GM18498 (cell line): ENCODE results near the gene RASA4B.
"Not testable (repeated sequence)": the region's sequence is repeated elsewhere in the genome, so short reads cannot be mapped to it uniquely, and the experiment has no call there.

Experiments
- ATAC-seq: cut with Tn5 transposase; IDR thresholded peaks from one replicate; pipeline ENCODE4 v1.9.1; 2021; ENCODE audit warnings: mild to moderate bottlenecking, moderate library complexity; ENCODE audit not compliant: unreplicated experiment

RASA4B gene

DNA sequence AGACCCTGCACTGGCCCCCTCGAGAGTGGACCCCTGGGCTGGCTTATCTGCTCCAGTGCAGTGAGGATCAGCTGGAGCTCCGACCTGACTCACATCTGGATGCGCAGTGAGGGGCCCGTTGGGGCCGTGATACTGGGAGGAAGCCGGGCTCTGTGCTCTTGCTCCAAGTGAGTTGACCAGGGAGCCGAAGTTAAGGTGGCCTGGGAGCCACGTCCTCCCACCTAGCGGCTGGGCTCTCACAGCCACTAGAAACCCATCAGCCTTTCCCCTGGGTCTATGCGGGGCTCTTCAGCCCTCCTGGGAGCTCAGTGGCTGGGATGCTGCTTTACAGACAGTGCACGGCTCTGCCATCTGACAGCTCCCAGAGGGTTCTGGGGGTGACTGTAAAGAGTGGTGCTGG is 62.0 kb downstream of the RASA4B start:
- ATAC-seq: no peak

DNA sequence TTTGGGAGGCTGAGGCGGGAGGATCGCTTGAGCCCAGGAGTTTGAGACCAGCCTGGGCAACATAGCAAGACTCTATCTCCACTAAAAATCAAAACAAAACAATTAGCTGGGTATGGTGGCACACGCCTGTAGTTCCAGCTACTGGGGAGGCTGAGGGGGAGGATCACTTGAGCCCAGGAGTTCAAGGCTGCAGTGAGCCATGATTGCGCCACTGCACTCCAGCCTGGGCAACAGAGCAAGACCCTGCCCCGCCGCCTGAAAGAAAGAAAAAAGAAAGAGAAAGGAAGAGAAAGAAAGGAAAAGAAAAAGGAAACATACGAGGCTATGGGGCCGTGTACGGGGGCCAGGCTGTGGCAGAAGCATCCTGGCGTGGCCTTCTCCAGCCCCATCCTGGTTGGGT is 62.6 kb downstream of the RASA4B start:
- ATAC-seq: not testable (repeated sequence)

DNA sequence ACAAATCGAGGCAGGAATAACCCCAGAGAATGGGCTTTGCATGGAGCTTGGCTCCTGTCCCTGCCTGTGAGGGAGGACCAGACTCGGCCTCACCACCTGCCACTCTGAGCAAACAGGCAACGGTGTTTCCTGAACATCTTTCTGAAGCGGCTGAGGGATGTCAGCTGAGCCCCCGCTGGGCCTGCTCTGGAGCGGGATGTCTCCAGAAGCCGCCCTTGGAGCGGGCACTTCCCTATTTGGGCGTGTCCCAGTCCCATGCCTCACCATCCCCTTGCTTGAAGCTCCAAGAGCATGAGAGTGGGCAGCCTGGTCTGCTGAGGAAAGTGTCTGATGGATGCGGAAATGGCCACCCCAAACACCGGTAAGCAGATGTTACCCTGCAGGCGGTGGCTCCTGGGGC is 63.1 kb downstream of the RASA4B start:
- ATAC-seq: no peak

DNA sequence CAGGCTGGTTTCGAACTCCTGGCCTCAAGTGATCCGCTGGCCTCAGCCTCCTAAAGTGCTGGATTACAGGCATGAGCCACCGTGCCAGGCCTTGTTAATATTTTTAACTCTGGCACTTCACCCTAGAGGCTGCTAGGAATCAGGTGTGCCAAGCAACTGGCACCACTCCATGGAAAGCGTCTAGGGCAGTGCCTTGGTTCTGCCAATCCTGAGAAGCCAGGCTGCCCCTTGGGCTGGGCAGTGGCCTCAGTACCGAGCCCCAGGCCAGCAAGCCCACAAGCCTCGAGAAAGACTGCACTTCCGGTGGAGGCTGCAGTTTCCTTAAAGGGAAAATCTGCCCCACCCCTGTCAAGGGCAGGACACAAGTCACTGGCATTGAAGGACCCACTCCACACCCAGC is 64.3 kb downstream of the RASA4B start:
- ATAC-seq: no peak

DNA sequence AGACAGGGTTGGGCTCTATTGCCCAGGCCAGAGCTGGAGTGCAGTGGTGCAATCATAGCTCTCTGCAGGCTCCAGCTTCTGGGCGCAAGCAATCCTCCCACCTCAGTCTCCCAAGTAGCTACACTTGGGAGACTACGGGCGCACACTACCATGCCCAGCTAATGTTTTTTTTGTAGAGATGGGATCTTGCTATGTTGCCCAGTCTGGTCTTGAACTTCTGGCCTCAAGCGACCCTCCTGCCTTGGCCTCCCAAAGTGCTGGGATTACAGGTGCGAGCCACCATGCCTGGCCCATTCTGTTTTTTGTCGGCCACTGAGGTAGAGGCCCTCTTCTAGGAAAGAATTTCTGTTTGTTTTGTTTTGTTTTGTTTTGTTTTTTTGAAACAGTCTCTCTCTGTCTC is 65.1 kb downstream of the RASA4B start:
- ATAC-seq: no peak

DNA sequence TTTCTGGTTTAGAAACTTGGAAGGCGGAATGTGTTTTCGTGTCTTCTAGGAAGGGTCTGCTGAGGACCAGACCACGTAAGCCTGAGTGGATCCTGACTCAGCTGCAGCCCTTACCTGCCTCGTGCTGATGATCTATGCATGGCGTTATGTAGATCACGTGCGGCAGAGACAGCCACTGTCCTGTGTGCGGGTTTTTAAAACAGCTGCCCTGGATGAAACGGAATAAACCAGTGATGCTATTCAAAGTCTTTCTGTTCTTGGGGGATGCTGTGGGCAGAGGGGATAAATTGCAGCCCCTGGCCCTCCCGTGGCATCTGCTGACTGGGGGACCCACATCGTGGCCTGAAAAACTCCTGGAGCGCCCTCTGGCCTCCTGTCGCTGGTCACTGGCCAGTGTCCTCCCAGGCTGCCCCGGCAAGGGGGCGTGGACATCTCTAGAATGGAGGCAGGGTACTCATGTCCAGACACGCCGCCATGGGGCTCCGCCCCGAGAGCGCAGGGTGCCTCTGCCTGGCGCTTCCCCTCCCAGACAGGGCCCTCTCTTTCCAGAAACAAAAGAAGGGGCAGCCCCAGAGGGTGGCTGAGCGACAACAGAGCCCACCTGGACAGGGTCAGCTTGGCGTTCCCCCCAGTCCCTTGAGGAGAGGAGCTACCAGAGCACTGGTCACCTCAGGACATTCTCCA is 66.1 kb downstream of the RASA4B start:
- no peak for ATAC-seq

DNA sequence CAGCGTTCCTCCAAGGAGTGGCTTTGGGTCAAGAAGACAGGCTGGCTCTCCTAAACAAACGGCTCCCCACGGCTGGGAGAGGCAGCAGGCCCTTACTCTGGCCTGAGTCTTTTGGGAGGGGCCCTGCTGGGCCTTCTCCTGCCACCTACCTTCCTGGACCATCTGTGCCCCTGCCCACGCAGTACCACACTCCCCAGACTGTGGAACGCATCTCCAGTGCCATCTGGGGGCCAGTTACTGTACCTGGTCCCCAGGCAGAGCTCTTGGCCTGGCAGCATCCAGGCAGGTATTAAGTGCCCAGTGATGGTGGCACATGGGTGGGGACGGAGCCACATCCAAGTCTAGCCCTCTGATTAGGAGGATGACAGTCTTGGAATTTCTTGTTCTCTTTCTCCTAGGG is 67.3 kb downstream of the RASA4B start:
- peak; percentile 47 for ATAC-seq

DNA sequence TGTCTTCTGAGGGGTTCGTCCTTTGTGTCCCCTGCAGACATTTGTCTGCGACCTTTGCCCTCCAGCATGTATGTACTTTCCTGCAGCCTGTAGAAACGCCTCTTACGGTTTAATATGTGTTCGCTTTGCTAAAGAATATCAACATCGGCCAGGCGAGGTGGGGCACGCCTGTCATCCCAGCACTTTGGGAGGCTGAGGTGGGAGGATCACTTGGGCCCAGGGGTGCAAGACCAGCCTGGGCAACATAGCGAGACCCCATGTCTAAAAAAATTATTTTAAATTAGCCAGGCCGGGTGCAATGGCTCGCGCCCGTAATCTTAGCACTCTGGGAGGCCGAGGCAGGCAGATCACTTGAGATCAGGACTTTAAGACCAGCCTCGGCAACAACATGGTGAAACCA is 68.4 kb downstream of the RASA4B start:
- ATAC-seq: no peak

DNA sequence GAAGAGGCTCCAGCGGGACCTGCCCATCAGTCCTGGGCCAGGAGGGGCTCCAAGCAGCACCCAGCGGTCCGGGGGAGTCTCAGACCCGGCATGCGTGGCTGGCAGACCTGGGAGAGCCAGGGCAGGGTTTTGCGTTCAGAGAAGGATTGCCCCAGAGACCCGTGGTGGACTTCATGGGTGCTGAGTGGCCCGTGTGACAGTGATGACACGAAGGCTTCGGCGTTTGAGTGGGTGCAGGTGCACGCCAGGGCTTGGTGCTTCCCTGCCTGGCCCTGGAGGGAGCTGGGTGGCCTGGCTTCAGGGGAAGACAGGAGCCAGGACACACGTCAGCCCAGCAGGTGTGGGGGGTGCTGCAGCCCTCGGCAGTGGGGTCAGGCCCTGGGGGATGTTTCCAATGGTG is 70.3 kb downstream of the RASA4B start:
- ATAC-seq: no peak

DNA sequence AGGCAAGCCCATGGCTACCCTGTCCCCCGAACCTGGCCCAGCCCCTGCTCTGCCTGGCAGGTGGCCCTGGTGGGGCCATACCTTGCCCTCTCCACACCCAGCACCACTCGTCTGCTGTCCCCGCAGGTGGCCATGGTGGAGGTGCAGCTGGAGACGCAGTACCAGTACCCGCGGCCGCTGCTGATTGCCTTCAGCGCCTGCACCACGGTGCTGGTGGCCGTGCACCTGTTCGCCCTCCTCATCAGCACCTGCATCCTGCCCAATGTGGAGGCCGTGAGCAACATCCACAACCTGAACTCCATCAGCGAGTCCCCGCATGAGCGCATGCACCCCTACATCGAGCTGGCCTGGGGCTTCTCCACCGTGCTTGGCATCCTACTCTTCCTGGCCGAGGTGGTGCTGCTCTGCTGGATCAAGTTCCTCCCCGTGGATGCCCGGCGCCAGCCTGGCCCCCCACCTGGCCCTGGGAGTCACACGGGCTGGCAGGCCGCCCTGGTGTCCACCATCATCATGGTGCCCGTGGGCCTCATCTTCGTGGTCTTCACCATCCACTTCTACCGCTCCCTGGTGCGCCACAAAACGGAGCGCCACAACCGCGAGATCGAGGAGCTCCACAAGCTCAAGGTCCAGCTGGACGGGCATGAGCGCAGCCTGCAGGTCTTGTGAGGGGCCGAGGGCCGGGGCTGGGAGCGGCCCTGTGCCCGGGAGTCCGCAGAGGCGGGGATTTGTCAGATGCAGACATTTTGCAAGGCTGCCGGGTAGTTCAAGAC is 71.0 kb downstream of the RASA4B start:
- no peak for ATAC-seq

DNA sequence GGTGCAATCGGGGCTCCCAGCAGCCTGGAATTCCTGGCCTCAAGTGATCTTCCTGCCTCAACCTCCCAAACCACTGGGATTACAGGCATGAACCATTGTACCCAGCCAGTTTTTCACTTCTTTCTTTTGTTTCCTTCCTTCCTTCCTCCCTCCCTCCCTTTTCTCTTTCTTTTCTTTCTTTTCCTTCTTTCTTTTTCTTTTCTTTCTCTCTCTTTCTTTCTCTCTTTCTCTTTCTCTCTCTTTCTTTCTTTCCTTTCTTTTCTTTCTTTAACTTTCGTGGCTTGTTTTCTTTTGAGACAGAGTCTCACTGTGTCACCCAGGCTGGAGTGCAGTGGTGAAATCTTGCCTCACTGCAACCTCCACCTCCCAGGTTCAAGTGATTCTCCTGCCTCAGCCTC is 71.9 kb downstream of the RASA4B start:
- no peak for ATAC-seq

DNA sequence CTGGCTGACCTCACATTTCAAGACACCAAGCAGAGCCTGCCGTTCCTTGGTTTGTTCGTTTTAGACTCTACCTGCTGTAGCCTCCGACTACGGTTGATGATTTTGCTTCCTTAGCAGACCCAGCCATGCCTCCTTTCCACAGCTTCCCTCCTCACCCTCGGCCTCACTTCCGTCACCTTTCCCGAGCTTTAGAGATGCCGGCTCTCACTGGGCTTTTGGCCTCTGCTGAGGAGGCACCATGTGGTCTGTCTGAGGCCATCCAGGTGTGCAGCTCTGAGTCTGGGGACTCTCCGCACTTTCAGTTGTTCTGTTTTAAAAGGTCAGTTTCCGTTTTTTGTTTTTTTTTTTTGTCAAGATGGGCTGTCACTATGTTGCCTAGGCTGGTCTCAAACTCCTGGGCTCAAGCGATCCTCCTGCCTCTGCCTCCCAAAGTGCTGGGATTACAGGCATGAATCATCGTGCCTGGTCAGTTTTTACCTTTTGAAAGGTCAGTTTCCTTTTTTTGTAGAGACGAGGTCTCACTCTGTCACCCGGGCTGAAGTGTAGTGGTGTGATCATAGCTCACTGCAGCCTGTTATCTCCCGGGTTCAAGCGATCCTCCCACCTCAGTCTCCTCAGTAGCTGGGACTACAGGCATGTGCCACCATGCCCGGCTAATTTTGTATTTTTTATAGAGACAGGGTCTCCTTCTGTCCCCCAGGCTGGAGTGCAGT is 72.5 kb downstream of the RASA4B start:
- peak; percentile 45 for ATAC-seq

DNA sequence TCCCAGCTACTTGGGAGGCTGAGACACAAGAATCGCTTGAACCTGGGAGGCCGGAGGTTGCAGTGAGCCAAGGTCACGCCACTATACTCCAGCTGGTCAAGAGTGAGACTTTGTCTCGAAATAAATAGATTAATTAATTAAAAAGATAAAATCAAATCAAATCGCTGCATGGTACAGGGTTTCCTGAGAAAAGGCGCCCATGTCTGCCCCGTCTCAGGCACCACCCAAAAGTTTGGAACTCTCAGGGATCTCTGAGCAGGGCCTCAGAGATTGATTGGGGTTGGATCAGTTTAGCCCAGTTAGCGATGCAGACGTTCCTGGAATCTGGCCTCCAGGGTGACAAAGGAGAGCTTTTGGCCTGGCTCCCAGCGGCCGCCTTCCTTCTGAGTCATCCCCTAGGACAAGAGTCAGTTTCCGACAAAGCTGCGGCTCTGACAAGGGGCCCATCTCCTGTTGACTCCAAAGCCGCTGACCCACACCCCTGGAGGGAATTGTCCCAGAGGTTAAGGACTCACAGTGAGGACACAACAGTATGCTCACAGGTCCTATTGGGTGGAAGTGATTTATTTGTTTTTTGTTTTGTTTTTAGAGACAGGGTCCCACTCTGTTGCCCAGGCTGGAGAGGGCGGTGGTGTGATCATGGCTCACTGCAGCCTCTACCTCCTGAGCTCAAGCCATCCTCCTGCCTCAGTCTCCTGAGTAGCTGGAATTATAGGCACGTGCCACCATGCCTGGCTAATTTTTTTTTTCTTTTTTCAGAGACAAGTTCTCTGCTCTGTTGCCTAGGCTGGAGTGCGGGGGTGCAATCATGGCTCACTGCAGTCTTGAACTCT is 77.4 kb downstream of the RASA4B start:
- ATAC-seq: no peak

DNA sequence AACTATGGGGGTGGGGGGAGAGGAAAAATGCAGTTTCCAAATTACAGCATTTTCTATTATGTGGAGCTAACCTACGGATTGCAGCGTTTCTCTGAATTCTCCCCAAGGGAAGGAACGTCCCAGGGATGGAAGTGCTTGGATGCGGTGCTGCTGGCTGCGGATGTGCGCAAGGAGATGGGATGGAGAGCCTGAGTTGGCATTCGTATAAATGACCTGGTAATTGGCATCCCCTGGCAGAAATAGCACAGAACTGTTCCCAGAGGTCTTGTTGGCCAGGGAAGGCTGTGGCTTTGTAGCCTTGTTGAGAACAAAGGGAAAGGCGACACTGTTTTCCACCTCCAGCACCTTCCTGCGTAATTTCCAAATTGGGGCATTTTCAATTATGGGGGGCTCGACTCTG is 81.5 kb downstream of the RASA4B start:
- no peak for ATAC-seq

DNA sequence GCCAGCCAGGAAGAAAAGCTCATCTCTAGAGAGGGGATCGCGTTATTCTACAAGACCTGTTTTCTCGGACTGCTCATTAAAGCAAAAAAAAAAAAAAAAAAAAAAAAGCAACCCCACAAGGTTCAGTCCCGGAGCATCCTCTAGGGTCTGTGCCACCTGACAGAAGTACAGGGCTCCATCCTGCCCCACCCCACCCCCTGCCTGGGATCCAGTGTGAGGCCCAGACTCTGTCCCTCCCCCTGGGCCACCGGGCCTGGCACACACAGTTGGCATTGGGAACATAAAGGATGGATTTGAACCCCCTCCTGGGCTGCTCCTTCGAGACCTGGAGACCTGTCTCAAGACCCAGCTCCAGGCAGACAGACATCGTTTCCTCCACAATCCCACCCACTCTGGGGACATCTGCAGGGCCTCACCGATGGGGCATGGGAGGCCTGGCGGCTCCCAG is 83.5 kb downstream of the RASA4B start:
- ATAC-seq: no peak

DNA sequence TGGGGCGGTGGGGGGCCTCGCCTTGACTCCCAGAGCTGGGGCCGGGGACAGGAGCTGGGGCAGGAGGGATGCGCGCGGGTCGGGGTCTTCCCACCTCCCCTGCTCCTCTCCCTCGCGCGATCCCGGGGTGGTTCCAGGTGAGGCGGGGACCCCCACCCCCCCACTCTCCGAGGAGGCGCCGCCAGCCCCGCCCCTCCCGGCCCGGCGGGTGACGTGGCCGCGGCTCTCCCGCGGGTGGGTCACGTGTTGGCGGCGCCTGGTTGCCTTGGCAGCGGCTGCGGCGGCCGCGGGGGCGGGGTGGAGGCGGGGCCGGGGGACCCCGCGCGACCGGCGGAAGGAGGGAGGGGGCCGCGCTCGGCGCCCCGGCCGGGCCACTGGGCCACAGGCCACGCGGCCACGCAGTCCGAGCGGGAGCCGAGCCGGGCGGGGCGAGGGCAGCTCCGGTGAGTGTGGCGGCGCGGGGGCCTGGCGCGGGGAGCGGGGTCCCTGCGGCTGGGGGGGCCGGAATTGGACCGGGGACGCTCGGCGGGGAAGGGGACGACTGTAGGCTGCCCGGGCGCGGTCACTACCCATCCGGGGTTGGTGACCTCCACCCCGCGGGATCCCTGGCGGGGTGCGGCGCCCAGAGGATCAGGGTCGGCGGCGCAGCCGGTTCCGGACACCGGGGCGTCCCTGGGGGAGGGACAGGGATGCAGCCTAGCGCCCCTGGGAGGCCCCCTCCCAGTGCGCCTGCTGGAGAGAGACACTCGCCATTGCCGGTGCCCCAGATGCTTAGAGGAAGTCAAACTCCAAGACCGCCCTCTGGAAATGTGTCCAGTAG is 84.1 kb downstream of the RASA4B start, which contains the start of gene ORAI2:
Gene ORAI2 (plus strand): TSS at position 357 of the 820 bp plus-strand sequence. CDS start 5,382 bp downstream, outside the sequence.
- peak; percentile 73 for ATAC-seq
